Measurements from ENCODE around the gene CCT5.

Gene CCT5

DNA sequence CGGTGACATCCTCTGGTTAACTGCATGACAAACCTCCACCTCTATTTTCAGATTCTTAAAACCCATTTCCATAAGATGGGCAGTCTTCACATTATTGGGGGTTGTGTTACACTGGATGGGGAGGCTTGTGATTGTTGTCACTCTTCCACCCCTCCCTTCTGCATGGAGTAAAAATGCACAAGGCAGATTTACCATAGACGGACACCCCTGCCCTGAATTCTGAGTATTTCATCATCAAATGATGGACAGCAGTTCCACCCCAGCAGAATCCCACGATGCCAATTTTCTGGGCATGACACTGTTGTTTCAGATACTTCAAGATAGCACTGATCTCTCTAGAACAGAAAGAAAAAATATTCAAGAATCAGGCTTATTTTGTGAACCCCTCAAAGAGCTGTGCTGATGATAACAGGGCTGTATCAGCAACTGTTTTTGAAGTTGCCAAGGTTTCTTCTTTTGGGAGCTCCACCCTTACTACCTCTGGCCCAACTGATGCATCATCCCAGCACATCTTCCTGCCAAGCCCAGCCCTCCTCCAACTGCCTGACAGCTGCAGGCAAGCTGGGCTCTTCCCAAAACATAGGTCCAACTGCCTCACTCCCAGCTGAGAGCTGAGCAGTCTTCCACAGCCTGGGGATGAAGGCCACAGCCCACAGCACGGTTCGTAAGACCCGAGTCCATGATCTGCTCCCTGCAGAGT lies 36.2 kb downstream of the CCT5 start:
- DNase-seq (ENCODE audit: low read depth, low spot score) = no peak
- no CpG with 5 or more reads among the region's 6 CpGs for WGBS (ENCODE audit: insufficient coverage, insufficient read length)
- no peaks in the 10 kb centered on the region for H3K36me3 ChIP-seq (ENCODE audit: control insufficient read depth, insufficient read depth, low read length)

DNA sequence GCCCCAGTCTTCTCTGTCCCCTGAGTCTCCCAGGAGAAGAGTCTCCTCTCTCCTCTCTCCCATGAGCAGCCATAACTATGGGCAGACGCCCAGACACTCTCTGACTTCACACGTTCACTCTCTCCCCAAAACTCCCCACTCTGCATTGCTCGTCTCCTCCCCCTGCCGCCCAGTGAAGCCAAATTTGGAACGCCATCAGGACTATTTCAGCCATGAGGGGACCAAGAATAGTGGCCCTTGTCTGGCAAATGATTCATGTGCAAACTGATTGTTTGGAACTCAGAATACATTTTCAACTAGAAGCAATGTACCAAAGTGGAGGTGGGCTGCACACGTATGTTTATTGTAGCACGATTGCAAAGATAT lies 36.8 kb downstream of the CCT5 start:
- no peaks in the 10 kb centered on the region for H3K9me3 ChIP-seq (ENCODE audit: control insufficient read depth, insufficient read depth, low read length)
- no peaks in the 10 kb centered on the region for H3K27me3 ChIP-seq (ENCODE audit: control insufficient read depth, insufficient read depth, low read length)
- no peak overlapping the region for H3K4me3 ChIP-seq (ENCODE audit: low read length)
- DNase-seq (ENCODE audit: low read depth, low spot score) = no peak
- no CpG with 5 or more reads among the region's 7 CpGs for WGBS (ENCODE audit: insufficient coverage, insufficient read length)
- no peaks in the 10 kb centered on the region for H3K36me3 ChIP-seq (ENCODE audit: control insufficient read depth, insufficient read depth, low read length)
- H3K27ac ChIP-seq (ENCODE audit: low read length) = no peak overlapping the region
- H3K4me1 ChIP-seq (ENCODE audit: control insufficient read depth, insufficient read depth, low read length) = no peaks in the 10 kb centered on the region

More for the DNA sequence above, 36.2 kb downstream of the CCT5 start:
- Histone ChIP-seq H3K4me3 (ENCODE audit: low read length) (no peak overlapping the region), H3K27me3 (ENCODE audit: control insufficient read depth, insufficient read depth, low read length) (no peaks in the 10 kb centered on the region), H3K4me1 (ENCODE audit: control insufficient read depth, insufficient read depth, low read length) (no peaks in the 10 kb centered on the region), H3K27ac (ENCODE audit: low read length) (no peak overlapping the region), H3K9me3 (ENCODE audit: control insufficient read depth, insufficient read depth, low read length) (no peaks in the 10 kb centered on the region)

DNA sequence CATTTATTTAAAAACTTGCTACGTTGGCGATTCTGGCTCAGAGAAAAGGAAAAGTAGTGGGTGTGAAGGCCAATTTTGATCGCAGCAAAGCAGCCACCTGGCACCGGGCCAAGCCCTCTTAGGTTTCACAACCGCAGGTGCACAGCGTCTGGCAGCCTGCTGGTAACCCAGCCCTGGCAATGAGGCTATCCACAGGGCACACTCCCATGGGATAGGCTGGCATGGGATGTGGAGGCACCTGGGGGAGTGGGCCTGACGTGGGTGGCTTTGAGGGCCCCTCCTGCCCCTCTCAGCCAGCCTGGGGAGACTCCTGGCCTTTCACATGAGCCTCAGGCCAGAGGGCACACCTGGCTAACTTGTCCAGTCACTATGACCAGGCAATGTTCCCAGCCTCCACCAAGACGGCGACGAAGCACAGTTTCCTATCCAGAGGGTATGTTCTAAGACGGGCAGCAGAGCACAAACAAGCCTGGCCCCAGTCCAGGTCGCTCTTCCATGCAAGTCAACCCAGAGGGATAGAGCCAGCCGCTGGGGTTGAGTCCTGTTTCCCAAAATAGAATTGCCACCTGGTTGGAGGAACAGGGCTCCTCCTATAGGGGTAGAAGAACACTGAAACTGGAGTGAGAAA lies 38.6 kb downstream of the CCT5 start:
- no peak overlapping the region for H3K27ac ChIP-seq (ENCODE audit: low read length)
- no peaks in the 10 kb centered on the region for H3K36me3 ChIP-seq (ENCODE audit: control insufficient read depth, insufficient read depth, low read length)
- no peaks in the 10 kb centered on the region for H3K9me3 ChIP-seq (ENCODE audit: control insufficient read depth, insufficient read depth, low read length)
- H3K4me1 ChIP-seq (ENCODE audit: control insufficient read depth, insufficient read depth, low read length) = no peaks in the 10 kb centered on the region
- H3K4me3 ChIP-seq (ENCODE audit: low read length) = no peak overlapping the region
- no peak for DNase-seq (ENCODE audit: low read depth, low spot score)
- no CpG with 5 or more reads among the region's 13 CpGs for WGBS (ENCODE audit: insufficient coverage, insufficient read length)
- H3K27me3 ChIP-seq (ENCODE audit: control insufficient read depth, insufficient read depth, low read length) = no peaks in the 10 kb centered on the region

DNA sequence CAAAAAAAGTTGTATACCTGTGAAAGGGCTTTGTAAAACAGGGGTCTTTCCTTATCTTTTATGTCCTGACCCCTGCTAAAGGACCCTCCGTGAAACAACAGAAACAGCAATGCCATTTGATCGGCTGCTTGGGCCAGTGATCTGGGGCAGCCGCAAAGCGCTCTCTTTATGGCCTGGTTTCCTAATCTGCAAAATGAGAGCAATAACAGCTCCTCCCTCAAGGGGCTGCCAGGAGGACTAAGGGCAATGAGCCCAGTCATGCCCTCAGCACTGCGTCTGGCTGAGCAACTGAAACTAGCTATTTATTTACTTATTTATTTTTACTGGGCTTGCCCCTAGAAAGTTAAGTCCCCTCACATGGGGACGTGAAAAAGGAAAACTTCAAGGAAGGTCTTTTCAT lies 39.3 kb downstream of the CCT5 start:
- H3K36me3 ChIP-seq (ENCODE audit: control insufficient read depth, insufficient read depth, low read length) = no peaks in the 10 kb centered on the region
- H3K27me3 ChIP-seq (ENCODE audit: control insufficient read depth, insufficient read depth, low read length) = no peaks in the 10 kb centered on the region
- WGBS (ENCODE audit: insufficient coverage, insufficient read length) = no CpG with 5 or more reads among the region's 6 CpGs

DNA sequence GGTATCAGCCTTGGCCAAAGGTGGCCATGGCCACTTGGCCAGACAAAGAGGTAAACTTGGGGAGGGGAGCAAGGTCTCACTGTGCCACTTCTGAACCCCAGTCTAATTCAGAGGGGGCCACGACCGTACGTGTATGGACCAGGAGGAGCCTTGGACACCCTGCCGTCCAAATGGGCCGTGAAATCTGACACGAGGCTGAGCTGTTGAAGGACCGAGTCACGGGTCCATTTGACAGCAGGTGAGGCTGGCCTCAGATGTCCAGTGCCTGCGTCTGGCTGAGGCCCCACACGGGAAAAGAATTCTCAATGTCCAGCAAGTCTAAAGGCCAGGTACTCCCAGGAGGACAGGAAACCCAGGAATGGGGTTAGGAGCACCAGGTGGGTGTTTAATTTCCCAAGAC lies 39.9 kb downstream of the CCT5 start:
- DNase-seq (ENCODE audit: low read depth, low spot score) = no peak
- Histone ChIP-seq H3K4me3 (ENCODE audit: low read length) (no peak overlapping the region), H3K27ac (ENCODE audit: low read length) (no peak overlapping the region), H3K27me3 (ENCODE audit: control insufficient read depth, insufficient read depth, low read length) (no peaks in the 10 kb centered on the region), H3K36me3 (ENCODE audit: control insufficient read depth, insufficient read depth, low read length) (no peaks in the 10 kb centered on the region), H3K4me1 (ENCODE audit: control insufficient read depth, insufficient read depth, low read length) (no peaks in the 10 kb centered on the region), H3K9me3 (ENCODE audit: control insufficient read depth, insufficient read depth, low read length) (no peaks in the 10 kb centered on the region)
- no CpG with 5 or more reads among the region's 10 CpGs for WGBS (ENCODE audit: insufficient coverage, insufficient read length)

More for the DNA sequence above, 39.3 kb downstream of the CCT5 start:
- H3K4me1 ChIP-seq (ENCODE audit: control insufficient read depth, insufficient read depth, low read length) = no peaks in the 10 kb centered on the region
- H3K27ac ChIP-seq (ENCODE audit: low read length) = no peak overlapping the region
- DNase-seq (ENCODE audit: low read depth, low spot score) = no peak
- no peak overlapping the region for H3K4me3 ChIP-seq (ENCODE audit: low read length)
- H3K9me3 ChIP-seq (ENCODE audit: control insufficient read depth, insufficient read depth, low read length) = no peaks in the 10 kb centered on the region

DNA sequence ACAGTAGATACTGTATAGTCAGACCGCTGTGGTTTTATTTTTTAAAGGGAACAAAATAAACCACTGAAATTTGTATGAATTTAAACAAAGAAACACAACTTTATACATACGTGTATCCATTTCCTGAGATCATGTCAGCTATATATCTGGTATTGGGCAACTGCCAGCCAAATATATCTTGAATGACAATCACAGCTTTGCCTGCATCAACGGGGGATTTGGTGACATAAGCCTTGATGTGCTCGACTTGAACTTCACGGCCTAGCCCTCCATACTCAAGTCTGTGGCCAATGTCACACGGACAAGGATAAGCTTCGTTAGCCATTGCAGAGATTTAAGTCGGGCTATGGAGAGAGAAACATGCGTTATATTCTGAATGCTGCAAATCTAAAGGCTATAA lies 40.4 kb downstream of the CCT5 start:
- no peak overlapping the region for H3K4me3 ChIP-seq (ENCODE audit: low read length)
- H3K36me3 ChIP-seq (ENCODE audit: control insufficient read depth, insufficient read depth, low read length) = no peaks in the 10 kb centered on the region
- no peaks in the 10 kb centered on the region for H3K27me3 ChIP-seq (ENCODE audit: control insufficient read depth, insufficient read depth, low read length)
- no peak for DNase-seq (ENCODE audit: low read depth, low spot score)
- H3K27ac ChIP-seq (ENCODE audit: low read length) = no peak overlapping the region
- no CpG with 5 or more reads among the region's 9 CpGs for WGBS (ENCODE audit: insufficient coverage, insufficient read length)
- no peaks in the 10 kb centered on the region for H3K9me3 ChIP-seq (ENCODE audit: control insufficient read depth, insufficient read depth, low read length)
- no peaks in the 10 kb centered on the region for H3K4me1 ChIP-seq (ENCODE audit: control insufficient read depth, insufficient read depth, low read length)

DNA sequence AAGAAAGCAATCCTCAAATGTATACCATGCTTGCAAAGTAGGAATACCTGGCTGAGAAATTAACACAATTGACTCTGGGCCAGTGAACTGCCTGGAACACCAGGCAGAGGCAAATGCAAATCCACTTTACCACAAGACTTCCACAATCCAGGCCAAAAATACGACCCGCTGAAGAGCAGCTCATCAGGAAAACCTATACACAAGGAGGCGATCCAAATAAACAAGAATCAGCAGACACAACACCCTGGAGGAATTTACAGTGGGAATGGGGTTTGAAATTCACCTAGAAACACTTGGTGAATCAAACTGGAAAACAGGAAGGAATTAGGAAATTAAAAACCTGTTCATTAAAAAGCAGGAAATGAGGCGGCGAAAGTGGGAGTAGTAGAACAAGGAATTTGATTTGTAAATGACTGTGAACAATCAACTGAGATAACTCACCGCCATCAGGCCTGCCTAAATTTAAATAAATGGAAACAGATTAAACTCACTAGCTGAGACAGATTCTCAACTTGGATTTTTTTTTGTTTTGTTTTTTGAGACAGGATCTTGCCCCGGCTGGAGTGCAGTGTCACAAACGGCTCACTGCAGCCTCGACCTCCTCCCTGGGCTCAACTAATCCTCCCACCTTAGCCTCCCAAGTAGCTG lies 41.7 kb downstream of the CCT5 start:
- DNase-seq (ENCODE audit: low read depth, low spot score) = no peak
- Histone ChIP-seq H3K27me3 (ENCODE audit: control insufficient read depth, insufficient read depth, low read length) (no peaks in the 10 kb centered on the region), H3K27ac (ENCODE audit: low read length) (no peak overlapping the region), H3K36me3 (ENCODE audit: control insufficient read depth, insufficient read depth, low read length) (no peaks in the 10 kb centered on the region), H3K9me3 (ENCODE audit: control insufficient read depth, insufficient read depth, low read length) (no peaks in the 10 kb centered on the region), H3K4me3 (ENCODE audit: low read length) (no peak overlapping the region), H3K4me1 (ENCODE audit: control insufficient read depth, insufficient read depth, low read length) (no peaks in the 10 kb centered on the region)
- WGBS (ENCODE audit: insufficient coverage, insufficient read length) = no CpG with 5 or more reads among the region's 9 CpGs

DNA sequence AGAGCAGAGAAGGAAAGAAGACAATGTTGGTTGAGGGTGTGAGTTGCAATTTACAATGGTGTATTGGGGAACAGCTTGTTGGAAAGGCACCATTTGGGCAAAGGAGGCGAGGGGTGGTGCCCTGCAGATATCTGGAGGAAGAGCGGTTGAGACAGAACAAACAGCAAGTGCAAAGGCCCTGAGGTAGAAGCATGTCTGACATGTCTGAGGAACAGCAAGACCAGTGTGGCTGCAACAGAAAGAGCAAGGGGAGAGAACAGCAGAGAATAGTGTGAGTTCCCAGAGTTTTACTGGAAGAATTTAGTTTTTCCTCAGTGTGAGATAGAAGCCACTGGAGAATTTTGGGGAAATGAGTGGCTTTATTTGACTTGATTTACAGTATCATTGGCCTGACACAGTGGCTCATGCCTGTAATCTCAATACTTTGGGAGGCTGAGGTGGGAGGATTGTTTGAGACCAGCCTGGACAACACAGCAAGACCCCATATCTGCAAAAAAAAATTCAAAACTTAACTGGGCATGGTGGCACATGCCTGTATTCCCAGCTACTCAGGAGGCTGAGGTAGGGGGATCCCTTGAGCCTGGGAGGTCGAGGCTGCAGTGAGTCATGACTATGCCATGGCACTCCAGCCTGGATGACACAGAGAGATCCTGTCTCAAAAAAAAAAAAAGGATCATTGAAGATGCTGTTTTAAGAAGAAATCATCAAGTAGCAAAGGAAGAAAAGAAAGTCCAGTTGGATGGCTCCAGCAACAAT lies 44.0 kb downstream of the CCT5 start:
- H3K27me3 ChIP-seq (ENCODE audit: control insufficient read depth, insufficient read depth, low read length) = no peaks in the 10 kb centered on the region
- H3K27ac ChIP-seq (ENCODE audit: low read length) = no peak overlapping the region
- DNase-seq (ENCODE audit: low read depth, low spot score) = no peak
- WGBS (ENCODE audit: insufficient coverage, insufficient read length) = no CpG with 5 or more reads among the region's 3 CpGs
- no peaks in the 10 kb centered on the region for H3K4me1 ChIP-seq (ENCODE audit: control insufficient read depth, insufficient read depth, low read length)
- H3K4me3 ChIP-seq (ENCODE audit: low read length) = no peak overlapping the region
- no peaks in the 10 kb centered on the region for H3K9me3 ChIP-seq (ENCODE audit: control insufficient read depth, insufficient read depth, low read length)
- H3K36me3 ChIP-seq (ENCODE audit: control insufficient read depth, insufficient read depth, low read length) = no peaks in the 10 kb centered on the region

DNA sequence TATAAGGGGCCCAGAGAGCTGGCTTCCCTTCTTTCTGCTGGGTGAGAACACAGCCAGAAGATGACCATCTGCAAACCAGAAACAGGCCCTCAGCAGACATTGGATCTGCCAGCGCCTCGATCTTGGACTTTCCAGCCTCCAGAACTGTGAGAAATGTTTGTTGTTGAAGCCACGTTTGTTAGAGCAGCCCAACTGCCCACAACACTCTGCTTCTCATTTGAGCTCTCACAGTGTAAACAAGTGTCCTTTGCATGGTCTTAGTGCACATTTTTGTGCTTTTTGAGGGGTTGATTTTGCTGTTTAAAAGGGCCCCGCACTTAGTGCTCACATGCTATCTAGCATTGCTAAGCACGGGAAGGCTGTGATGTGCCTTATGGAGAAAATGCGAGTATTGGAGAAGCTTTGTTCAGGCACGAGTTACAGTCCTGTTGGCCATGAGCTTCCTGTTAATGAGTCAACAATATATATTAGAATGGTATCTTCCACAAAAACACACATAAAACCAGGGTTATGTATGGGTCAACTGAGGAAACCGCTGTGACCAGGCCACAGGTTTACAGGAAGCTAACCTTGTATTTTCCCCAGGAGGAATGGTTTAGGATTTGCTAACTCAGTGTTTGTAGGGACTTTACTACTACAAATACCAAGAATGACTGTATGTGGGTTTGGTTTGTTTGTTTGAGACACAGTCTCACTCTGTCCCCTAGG lies 45.7 kb downstream of the CCT5 start:
- Histone ChIP-seq H3K36me3 (ENCODE audit: control insufficient read depth, insufficient read depth, low read length) (0 out of 2 replicates have a peak, but pooled peaks cover 2% of the 10 kb centered on the region), H3K4me3 (ENCODE audit: low read length) (no peak overlapping the region), H3K4me1 (ENCODE audit: control insufficient read depth, insufficient read depth, low read length) (no peaks in the 10 kb centered on the region), H3K27ac (ENCODE audit: low read length) (no peak overlapping the region), H3K27me3 (ENCODE audit: control insufficient read depth, insufficient read depth, low read length) (no peaks in the 10 kb centered on the region), H3K9me3 (ENCODE audit: control insufficient read depth, insufficient read depth, low read length) (no peaks in the 10 kb centered on the region)
- DNase-seq (ENCODE audit: low read depth, low spot score) = no peak
- WGBS (ENCODE audit: insufficient coverage, insufficient read length) = no CpG with 5 or more reads among the region's 8 CpGs

DNA sequence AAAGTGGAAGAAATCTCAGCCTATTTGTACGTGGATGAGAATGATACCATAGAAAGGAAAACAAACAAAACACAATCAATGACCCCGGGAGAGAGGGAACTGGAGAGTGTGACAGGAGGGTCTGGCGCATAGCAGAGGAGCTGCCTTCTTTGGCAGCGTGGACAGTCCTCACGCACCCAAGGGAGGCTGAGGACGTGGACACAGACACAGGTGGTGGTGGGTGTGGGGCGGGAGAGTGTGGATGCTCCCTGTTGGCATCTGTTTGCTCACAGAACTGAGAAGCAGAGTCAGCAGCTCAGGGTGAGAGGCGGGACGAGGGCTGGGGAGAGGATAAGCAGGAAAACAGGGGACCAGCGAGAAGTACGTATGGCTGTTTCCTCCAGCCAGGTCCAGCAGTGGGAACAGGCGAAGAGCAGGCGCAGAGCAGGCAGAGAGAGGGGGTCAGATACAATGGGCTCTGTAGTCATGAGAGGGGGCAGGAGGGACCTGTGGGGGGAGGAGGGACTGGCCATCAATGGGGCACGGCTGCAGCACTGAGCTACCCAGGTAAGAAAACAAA lies 47.6 kb downstream of the CCT5 start:
- Histone ChIP-seq H3K9me3 (ENCODE audit: control insufficient read depth, insufficient read depth, low read length) (no peaks in the 10 kb centered on the region), H3K27me3 (ENCODE audit: control insufficient read depth, insufficient read depth, low read length) (no peaks in the 10 kb centered on the region), H3K36me3 (ENCODE audit: control insufficient read depth, insufficient read depth, low read length) (0 out of 2 replicates have a peak, but pooled peaks cover 2% of the 10 kb centered on the region), H3K27ac (ENCODE audit: low read length) (no peak overlapping the region), H3K4me1 (ENCODE audit: control insufficient read depth, insufficient read depth, low read length) (no peaks in the 10 kb centered on the region), H3K4me3 (ENCODE audit: low read length) (no peak overlapping the region)
- WGBS (ENCODE audit: insufficient coverage, insufficient read length) = no CpG with 5 or more reads among the region's 14 CpGs
- DNase-seq (ENCODE audit: low read depth, low spot score) = no peak

Measured in iPS DF 6.9 (cell line).